HG02588 (cell line): ENCODE results near the gene C12orf57.

Experiments used
- ATAC-seq: cut with Tn5 transposase; IDR thresholded peaks from one replicate; pipeline ENCODE4 v1.9.1; 2021; ENCODE audit warnings: mild to moderate bottlenecking, moderate library complexity; ENCODE audit not compliant: unreplicated experiment

C12orf57 gene

DNA sequence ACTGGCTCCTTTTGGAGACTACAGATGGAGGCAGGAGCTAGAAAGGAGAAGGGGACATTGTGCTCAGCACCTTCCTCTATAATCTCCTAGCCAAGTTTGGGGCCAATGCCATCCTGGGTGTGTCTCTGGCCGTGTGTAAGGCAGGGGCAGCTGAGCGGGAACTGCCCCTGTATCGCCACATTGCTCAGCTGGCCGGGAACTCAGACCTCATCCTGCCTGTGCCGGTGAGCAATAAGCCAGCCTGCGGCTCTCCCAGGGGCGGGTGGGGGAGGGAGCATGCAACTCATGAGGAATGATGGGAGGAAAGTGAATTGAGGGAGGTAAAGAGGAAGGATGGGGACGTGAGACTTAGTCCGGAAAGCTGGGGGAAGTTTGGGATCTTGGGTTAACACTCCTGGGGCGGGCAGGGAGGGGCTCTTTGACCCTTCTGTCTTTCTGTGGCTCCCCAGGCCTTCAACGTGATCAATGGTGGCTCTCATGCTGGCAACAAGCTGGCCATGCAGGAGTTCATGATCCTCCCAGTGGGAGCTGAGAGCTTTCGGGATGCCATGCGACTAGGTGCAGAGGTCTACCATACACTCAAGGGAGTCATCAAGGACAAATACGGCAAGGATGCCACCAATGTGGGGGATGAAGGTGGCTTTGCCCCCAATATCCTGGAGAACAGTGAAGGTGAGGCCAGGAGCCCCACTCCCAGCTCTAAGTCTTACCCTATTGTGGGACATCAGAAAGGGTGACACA is 26.2 kb upstream of the C12orf57 start:
- ATAC-seq: no peak

DNA sequence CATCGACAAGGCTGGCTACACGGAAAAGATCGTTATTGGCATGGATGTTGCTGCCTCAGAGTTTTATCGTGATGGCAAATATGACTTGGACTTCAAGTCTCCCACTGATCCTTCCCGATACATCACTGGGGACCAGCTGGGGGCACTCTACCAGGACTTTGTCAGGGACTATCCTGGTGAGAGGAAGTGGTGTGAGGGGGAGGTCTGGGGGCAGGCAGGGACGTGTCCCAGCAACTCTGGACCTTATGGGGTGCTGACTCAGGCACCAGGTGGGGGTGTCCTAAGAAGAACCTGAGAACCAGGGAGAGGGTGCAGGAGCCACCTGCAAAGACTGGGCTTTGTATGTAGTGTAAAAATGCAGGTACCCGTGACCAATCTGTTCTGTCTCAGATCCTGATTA is 24.2 kb upstream of the C12orf57 start:
- ATAC-seq: no peak

DNA sequence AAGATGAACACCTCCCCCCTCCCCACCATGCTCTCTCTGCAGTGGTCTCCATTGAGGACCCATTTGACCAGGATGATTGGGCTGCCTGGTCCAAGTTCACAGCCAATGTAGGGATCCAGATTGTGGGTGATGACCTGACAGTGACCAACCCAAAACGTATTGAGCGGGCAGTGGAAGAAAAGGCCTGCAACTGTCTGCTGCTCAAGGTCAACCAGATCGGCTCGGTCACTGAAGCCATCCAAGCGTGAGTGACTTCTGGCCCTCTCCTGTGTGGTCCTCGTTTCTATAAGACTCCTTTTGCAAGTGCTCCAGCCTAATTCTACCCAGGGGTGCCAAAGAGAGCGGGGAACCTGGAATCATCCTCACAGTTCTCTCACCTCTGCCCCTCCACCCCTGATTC is 22.3 kb upstream of the C12orf57 start:
- no peak for ATAC-seq

DNA sequence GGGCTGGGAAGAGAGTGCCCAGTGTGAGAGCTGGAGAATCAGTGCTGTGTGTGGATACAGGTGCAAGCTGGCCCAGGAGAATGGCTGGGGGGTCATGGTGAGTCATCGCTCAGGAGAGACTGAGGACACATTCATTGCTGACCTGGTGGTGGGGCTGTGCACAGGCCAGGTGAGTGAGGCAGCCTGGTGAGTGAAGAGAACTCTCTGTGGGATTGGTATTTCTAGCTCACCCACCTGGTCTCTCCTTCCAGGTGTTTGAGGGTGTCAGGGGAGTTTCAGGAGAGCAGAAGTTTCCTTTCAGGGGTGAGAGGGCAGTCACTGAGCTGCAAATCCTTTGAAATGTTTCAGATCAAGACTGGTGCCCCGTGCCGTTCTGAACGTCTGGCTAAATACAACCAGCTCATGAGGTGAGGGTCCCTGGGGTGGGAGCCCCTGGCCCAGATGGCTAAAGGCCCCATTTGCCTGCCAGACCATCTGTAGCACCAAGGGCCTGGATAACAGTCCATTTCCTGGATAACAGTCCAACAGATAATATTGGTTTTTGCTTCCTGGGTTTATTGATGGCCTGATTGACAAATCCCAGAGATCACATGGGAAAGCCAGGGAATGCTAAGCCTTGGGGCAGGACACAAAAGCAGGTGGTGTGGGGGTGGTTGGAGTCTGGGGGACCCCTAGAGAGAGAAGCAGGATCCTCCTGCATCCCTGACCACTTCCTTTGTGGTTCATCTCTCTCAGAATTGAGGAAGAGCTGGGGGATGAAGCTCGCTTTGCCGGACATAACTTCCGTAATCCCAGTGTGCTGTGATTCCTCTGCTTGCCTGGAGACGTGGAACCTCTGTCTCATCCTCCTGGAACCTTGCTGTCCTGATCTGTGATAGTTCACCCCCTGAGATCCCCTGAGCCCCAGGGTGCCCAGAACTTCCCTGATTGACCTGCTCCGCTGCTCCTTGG is 21.6 kb upstream of the C12orf57 start:
- ATAC-seq: no peak

DNA sequence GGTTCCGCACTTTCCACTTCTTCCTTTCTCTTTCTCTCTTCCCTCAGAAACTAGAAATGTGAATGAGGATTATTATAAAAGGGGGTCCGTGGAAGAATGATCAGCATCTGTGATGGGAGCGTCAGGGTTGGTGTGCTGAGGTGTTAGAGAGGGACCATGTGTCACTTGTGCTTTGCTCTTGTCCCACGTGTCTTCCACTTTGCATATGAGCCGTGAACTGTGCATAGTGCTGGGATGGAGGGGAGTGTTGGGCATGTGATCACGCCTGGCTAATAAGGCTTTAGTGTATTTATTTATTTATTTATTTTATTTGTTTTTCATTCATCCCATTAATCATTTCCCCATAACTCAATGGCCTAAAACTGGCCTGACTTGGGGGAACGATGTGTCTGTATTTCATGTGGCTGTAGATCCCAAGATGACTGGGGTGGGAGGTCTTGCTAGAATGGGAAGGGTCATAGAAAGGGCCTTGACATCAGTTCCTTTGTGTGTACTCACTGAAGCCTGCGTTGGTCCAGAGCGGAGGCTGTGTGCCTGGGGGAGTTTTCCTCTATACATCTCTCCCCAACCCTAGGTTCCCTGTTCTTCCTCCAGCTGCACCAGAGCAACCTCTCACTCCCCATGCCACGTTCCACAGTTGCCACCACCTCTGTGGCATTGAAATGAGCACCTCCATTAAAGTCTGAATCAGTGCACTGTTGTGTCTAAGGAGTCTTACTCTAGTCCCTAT is 20.7 kb upstream of the C12orf57 start:
- ATAC-seq: no peak

DNA sequence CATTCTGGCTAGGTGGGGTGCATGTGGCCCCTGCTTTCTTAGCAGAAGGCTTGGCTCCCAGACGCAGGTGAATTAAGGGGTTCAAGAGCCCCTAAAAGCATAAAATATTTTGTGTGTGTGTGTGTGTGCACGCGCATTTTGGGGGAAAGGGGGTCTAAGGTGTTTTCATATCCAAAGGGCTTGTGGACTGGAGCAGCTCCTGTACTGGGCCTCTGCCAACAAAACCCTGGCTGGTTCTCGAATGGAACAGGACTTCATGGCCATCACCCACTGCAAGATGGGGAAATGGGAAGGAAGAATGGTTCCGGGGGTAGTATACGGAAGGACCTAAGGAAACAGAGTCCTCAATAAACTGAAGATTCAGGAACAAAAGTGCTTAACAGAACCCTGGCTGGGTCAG is 20.0 kb upstream of the C12orf57 start:
- no peak for ATAC-seq

DNA sequence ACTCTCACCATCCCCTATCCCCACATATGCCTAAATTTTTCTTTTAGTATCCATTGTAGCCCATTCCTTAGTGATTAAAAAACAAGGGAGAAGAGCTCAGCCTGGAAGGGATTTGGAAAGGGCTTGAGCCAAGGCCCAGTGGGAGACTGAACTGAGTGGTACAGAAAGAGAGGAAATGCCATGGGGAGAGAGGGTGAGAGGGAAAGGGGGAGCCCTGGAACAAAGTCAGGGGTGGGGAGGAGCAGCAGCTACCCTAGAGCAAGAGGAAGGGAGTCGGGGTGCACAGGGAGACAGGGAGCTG is 18.6 kb upstream of the C12orf57 start:
- no peak for ATAC-seq

DNA sequence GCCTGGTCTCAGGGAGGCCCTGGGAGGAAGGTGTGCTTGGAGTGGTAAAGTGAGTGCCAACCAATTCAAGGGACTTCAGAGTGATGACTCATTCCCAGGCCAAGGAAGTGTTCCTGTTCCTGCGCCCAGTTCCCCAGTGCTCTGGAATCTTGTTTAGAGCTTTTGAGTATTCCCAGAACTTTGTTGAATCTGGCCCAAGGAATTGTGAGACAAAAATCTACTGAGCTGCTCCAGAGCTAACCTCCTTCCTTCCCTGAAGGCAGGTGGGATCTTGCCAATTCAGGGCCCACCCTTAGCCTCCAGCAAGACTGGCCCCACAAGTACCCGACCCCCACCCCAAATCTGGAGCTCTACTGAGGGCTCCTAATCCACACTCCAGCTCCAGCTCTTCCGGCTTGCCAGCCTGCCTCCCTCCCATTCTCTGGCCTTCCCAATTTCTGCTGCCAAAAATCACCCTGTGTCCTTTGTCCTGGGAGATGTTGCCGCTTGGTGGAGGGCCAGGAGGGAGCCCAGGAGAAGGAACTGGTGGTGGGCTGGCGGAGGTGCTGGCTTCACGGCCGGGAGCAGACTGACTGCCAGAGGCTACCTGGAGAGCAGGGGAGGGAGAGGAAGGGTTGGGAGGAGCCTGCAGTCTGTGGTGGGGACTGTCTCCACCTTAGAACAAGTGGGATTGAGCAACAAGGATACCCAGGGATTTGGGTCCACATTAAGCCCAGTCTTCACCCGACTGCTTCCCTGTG is 18.1 kb upstream of the C12orf57 start:
- no peak for ATAC-seq

DNA sequence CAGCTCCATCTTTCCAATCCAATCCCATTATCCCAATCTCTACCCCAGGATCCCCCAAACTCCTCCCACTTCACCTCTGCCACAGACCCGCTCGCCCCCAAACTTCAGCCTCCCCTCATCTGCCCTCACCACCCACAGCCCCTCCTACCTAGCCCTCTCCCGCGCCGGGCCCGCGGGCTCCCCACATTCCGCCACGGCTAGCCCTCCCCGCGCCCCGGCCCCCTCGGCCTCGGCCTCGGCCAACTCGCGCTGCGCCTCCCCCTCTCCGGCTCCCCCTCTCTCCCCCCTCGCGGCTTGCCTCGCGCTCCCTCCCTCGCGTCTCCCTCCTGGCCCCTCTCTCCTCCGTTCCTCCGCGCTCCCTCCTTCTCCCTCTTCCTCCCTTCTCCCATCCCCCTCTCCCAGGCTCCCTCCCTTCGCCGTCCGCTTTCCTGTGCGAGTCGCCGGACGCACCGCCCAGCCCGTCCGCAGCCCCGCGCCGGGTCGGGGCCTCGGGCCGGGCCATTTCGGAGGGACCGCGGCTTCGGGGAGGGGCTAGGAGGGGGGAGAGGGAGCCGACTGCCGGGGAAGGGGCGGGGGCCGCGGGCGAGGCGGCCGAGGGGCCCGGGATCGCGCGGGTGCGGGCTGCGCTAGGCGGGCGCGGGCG is 16.3 kb upstream of the C12orf57 start, which contains the start of gene ATN1:
Gene ATN1, plus strand, starts transcription at position 581 of the 643 bp plus-strand sequence. CDS start 6,043 bp downstream, outside the sequence.
- no peak for ATAC-seq

DNA sequence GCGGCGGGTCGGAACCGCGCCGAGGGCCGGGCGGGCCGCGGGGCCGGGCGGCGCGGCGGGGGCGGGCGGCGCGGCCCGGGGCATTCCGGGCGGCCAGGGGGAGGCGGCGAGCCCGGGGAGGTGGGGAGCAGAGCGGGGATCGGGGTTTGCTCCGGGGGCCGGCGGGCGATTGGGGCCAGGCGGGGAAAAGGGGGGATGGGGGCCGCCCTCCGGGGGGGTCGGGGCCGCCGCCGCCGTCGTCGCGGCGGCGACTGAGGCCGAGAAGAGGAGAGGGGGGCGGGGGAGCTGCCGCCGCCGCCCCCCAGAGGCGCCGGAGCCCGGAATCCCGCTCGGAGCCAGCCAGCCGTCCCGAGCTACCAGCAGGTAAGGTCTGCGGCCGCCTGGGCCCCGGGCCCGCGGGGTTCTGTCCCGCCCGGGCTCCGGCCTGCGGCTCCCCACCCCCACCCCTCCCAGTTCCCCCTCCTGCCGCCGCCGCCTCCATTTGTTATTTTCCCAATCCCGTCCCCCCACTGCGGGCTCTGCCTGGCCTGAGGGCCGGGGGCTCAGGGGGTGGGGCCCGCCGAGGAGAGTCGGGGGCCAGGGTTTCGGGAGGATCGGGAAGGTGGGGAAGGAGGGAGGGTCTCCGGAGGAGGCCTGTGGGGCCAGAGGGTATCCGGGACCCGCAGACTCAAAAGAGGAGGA is 15.7 kb upstream of the C12orf57 start:
- no peak for ATAC-seq

DNA sequence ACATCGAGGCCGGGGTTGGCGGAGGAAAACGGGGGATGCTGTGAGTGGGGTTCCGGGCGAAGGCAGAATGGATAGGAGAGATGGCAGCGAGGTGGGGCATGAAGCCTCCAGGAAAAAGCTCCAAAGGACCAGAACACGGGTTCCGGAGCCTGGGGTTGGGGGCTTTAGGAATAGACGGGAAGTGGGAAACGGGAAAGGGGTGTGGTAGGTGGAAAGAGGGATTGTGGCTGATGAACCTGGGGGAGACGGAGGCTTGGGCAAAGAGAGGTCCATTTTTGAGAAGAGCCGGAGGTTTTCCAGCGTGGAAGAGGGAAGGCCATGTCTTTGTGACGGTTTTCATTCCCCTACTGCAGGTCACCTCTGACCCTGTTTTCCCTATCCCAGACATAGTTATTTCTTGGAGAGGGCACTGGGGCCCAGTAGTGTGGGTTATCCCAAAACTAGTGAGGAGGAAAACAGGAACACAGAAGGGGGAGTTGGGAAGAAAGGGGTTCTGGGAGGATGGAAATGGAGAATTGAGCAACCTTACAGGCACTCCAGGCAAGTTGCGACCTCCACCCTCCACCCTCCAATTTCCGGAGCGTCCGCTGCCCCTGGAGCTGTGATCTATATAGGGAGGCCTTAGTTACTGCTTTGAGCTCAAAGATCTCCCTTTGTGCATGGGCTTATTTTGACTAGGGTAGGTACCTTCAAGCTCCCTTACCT is 15.0 kb upstream of the C12orf57 start:
- no peak for ATAC-seq

DNA sequence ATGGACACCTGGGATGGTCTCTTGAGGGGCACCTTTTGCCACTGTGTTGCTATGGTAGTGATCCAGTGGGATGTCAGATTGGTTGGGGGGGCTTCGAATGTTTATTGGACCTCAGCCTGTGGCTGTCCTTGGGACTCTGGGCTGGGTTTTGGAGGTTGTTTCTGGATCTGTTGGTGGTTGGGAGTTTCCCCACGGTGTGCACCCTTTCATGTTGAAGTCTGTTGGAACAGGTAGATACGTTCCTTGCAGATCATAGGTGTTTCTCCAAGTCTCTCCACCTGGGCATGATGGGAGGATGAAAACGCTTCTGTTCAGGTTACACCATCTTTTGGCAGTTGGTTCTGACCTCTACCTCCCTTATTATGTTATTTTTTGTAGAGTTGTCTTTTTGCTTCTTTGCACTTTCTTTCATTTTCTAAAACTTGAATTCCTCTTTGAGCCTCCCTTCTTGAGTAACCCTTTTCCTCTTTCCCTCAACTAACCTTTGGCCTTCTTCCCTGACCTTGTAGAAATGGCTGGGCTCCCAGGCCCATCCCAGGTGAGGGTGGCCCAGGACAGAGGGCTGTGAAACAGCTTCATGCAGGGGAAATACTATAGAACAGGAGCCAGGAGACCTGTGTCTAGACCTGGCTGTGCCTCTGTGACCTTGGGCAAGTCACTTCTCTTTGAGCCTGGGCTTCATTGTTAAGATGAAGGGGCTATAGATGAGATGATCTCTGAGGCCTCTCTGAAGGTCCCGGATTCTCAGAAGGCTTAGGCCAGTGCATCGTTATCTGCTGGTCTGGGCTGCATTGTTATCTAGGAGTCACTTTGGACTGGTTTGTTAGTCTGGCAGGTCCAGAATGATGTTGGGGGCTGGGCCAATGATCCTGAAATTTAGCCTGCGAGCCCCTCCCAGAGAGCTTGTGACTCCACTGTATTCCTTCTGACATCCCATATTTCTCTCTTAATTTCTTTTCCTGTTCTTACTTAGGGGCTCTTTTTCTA is 14.1 kb upstream of the C12orf57 start:
- no peak for ATAC-seq

DNA sequence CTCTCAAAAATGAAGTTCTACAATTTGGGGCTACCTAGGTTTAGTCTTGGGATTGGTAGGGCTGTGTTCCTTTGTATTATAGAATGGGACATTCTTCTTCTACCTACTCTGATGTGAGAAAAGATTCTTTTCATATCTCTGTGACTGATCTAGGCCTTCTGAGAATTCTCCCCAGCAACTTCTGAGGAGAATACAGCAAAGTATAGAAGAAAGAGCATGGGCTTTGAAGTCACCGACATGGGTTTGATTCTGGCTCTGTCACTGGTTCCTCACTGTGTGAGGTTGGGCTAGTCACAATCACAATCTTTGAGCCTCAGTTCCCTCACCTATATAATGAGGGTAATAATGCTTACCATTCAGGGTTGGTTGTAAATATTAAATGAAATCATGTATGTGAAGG is 11.1 kb upstream of the C12orf57 start:
- ATAC-seq: no peak

DNA sequence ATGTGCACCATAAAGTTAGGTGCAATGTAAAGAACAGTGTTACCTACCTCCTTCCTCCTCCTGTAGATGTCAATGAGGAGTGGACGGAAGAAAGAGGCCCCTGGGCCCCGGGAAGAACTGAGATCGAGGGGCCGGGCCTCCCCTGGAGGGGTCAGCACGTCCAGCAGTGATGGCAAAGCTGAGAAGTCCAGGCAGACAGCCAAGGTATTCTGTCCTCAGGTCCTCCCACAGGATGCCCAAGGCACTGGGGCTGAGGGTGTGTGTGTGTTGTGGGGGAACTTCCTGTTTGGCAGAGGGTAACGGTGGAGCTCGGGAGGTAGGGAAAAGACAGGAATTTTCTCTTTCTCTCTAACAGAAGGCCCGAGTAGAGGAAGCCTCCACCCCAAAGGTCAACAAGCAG is 9.7 kb upstream of the C12orf57 start:
- no peak for ATAC-seq

DNA sequence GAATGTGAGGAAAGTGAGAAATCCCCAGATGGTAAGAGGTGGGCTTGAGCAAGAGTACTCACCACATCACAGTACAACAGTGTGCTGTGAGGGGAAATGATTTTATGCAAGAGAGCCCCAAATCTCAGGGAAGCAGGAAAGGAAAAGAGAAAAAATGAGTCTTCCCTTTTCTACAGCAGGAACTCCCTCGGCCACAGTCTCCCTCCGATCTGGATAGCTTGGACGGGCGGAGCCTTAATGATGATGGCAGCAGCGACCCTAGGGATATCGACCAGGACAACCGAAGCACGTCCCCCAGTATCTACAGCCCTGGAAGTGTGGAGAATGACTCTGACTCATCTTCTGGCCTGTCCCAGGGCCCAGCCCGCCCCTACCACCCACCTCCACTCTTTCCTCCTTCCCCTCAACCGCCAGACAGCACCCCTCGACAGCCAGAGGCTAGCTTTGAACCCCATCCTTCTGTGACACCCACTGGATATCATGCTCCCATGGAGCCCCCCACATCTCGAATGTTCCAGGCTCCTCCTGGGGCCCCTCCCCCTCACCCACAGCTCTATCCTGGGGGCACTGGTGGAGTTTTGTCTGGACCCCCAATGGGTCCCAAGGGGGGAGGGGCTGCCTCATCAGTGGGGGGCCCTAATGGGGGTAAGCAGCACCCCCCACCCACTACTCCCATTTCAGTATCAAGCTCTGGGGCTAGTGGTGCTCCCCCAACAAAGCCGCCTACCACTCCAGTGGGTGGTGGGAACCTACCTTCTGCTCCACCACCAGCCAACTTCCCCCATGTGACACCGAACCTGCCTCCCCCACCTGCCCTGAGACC is 8.2 kb upstream of the C12orf57 start:
- no peak for ATAC-seq

DNA sequence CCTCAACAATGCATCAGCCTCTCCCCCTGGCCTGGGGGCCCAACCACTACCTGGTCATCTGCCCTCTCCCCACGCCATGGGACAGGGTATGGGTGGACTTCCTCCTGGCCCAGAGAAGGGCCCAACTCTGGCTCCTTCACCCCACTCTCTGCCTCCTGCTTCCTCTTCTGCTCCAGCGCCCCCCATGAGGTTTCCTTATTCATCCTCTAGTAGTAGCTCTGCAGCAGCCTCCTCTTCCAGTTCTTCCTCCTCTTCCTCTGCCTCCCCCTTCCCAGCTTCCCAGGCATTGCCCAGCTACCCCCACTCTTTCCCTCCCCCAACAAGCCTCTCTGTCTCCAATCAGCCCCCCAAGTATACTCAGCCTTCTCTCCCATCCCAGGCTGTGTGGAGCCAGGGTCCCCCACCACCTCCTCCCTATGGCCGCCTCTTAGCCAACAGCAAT is 7.6 kb upstream of the C12orf57 start:
- no peak for ATAC-seq
